IMR-90 (cell line): ENCODE results near the gene ALLC. TPM values are rescaled to one million over a fixed set of nuclear protein-coding genes. Genes with fewer than 3 reads are reported as not detected.

ENCODE experiments used
- ATAC-seq: fragments of 200-7000 bp; cut with Tn5 transposase; 2 replicates; pipeline ENCODE4 v1.9.1; 2020; ENCODE audit warnings: low read depth, mild to moderate bottlenecking, moderate library complexity
- BruUV-seq: library from RNA; stranded (reverse); fragments of 400-500 nt; replicated peaks from 2 replicates; lab custom pipeline; 2021; lab: Mats Ljungman, UMichigan
- CTCF ChIA-PET: fragments of 300-600 bp; formaldehyde crosslinking; extraction: SDS; loops from one replicate; lab custom pipeline; 2021; ENCODE audit warnings: antibody characterized with exemption; lab: Yijun Ruan, JAX
- POLR2A ChIA-PET: fragments of 300-600 bp; sonication (Branson Sonifier 250); formaldehyde crosslinking; loops from one replicate; lab custom pipeline; 2022; ENCODE audit warnings: antibody characterized with exemption; ENCODE audit not compliant: unreplicated experiment; lab: Charles Lee
- DNase-seq: peaks from one replicate; pipeline ENCODE4 v3.0.0; 2013
- H2AFZ ChIP-seq: replicated peaks from 2 replicates; pipeline ENCODE3; 2013; ENCODE audit warnings: low read length, mild to moderate bottlenecking; ENCODE audit not compliant: poor library complexity
- H2AK5ac ChIP-seq: 2 replicates; pipeline ENCODE4 v1.6.1; 2013; ENCODE audit warnings: low read depth, low read length, inconsistent platforms
- H2AK9ac ChIP-seq: replicated peaks from 2 replicates; pipeline ENCODE3; 2013; ENCODE audit warnings: mild to moderate bottlenecking, low read depth, low read length, moderate library complexity; ENCODE audit not compliant: poor library complexity
- H2BK120ac ChIP-seq: 2 replicates; pipeline ENCODE4 v1.6.1; 2013; ENCODE audit warnings: low read depth, low read length, inconsistent platforms
- H2BK15ac ChIP-seq: 3 replicates; pipeline ENCODE4 v1.6.1; 2013; ENCODE audit warnings: low read depth, low read length, inconsistent platforms
- H2BK20ac ChIP-seq: 2 replicates; pipeline ENCODE4 v1.6.1; 2013; ENCODE audit warnings: low read depth, mild to moderate bottlenecking, inconsistent platforms, low read length, moderate library complexity
- H2BK5ac ChIP-seq: 2 replicates; pipeline ENCODE4 v1.6.1; 2013; ENCODE audit warnings: mild to moderate bottlenecking, low read depth, low read length, inconsistent platforms; ENCODE audit not compliant: poor library complexity, severe bottlenecking
- H3K14ac ChIP-seq: replicated peaks from 2 replicates; pipeline ENCODE4 v1.6.1; 2013; ENCODE audit warnings: low read depth, low read length, inconsistent platforms
- H3K18ac ChIP-seq: 2 replicates; pipeline ENCODE4 v1.6.1; 2013; ENCODE audit warnings: low read depth, low read length, control low read depth
- H3K23ac ChIP-seq: 2 replicates; pipeline ENCODE4 v1.6.1; 2013; ENCODE audit warnings: low read depth, low read length, inconsistent platforms
- H3K27ac ChIP-seq: 2 replicates; pipeline ENCODE4 v1.5.1; 2013; ENCODE audit warnings: mild to moderate bottlenecking, control low read depth, low read length; ENCODE audit not compliant: insufficient read depth
- H3K27me3 ChIP-seq: 2 replicates; pipeline ENCODE4 v1.6.1; 2013; ENCODE audit warnings: low read length; ENCODE audit not compliant: control insufficient read depth, insufficient read depth
- H3K36me3 ChIP-seq: 2 replicates; pipeline ENCODE4 v1.6.1; 2013; ENCODE audit warnings: low read length, mixed read lengths; ENCODE audit not compliant: control insufficient read depth, insufficient read depth
- H3K4ac ChIP-seq: 2 replicates; pipeline ENCODE4 v1.6.1; 2013; ENCODE audit warnings: low read depth, low read length, inconsistent platforms
- H3K4me1 ChIP-seq: 2 replicates; pipeline ENCODE4 v1.6.1; 2013; ENCODE audit warnings: low read length, mixed read lengths; ENCODE audit not compliant: control insufficient read depth, insufficient read depth
- H3K4me2 ChIP-seq: 2 replicates; pipeline ENCODE4 v1.6.1; 2013; ENCODE audit warnings: low read depth, mild to moderate bottlenecking, control low read depth, low read length, moderate library complexity
- H3K4me3 ChIP-seq: 2 replicates; pipeline ENCODE4 v1.5.1; 2013; ENCODE audit warnings: low read depth, mild to moderate bottlenecking, control low read depth, low read length, moderate library complexity; ENCODE audit not compliant: insufficient read depth
- H3K56ac ChIP-seq: 2 replicates; pipeline ENCODE4 v1.6.1; 2013; ENCODE audit warnings: low read length, inconsistent platforms; ENCODE audit not compliant: insufficient read depth; ENCODE audit errors: extremely low read depth
- H3K79me1 ChIP-seq, 2 experiments: 2 replicates each; pipeline ENCODE4 v1.6.1; 2013; ENCODE audit warnings: low read length in 2 of 2, inconsistent platforms in 1 of 2, low read depth in 1 of 2
- H3K9ac ChIP-seq: 2 replicates; pipeline ENCODE4 v1.6.1; 2013; ENCODE audit warnings: low read depth, low read length, control low read depth
- H3K9me1 ChIP-seq: 2 replicates; pipeline ENCODE4 v1.6.1; 2013; ENCODE audit warnings: low read length, inconsistent platforms; ENCODE audit not compliant: insufficient read depth
- H3K9me3 ChIP-seq: 2 replicates; pipeline ENCODE4 v1.6.1; 2013; ENCODE audit warnings: low read length; ENCODE audit not compliant: control insufficient read depth, insufficient read depth
- H4K20me1 ChIP-seq: 2 replicates; pipeline ENCODE4 v1.6.1; 2013; ENCODE audit warnings: low read length, inconsistent platforms; ENCODE audit not compliant: insufficient read depth
- H4K5ac ChIP-seq: 2 replicates; pipeline ENCODE4 v1.6.1; 2013; ENCODE audit warnings: mild to moderate bottlenecking, low read depth, low read length, control low read depth
- H4K8ac ChIP-seq, 2 experiments: 2 replicates each; pipeline ENCODE4 v1.6.1; 2013; ENCODE audit warnings: low read depth in 2 of 2, low read length in 2 of 2, control low read depth in 1 of 2, inconsistent platforms in 1 of 2
- H4K91ac ChIP-seq: 2 replicates; pipeline ENCODE4 v1.6.1; 2013; ENCODE audit warnings: low read depth, low read length, inconsistent platforms; ENCODE audit not compliant: insufficient read depth
- BHLHE40 ChIP-seq: fragments of 150-350 bp; IDR thresholded peaks from 2 replicates; pipeline ENCODE4 v1.6.1; 2016; ENCODE audit warnings: mild to moderate bottlenecking, low read depth, low read length
- CEBPB ChIP-seq: IDR thresholded peaks from 2 replicates; pipeline ENCODE4 v1.6.1; 2012; ENCODE audit warnings: low read depth, low read length, improper control_type of control experiment
- CHD1 ChIP-seq: IDR thresholded peaks from 2 replicates; pipeline ENCODE4 v1.6.1; 2012; ENCODE audit warnings: low read depth, low read length, improper control_type of control experiment
- FOS ChIP-seq: fragments of 150-350 bp; IDR thresholded peaks from 2 replicates; pipeline ENCODE4 v1.6.1; 2016; ENCODE audit warnings: low read depth, low read length
- MAFK ChIP-seq: IDR thresholded peaks from 2 replicates; pipeline ENCODE4 v1.6.1; 2012; ENCODE audit warnings: low read depth, low read length, improper control_type of control experiment
- MAZ ChIP-seq: IDR thresholded peaks from 2 replicates; pipeline ENCODE4 v1.6.1; 2012; ENCODE audit warnings: low read depth, mild to moderate bottlenecking, low read length, improper control_type of control experiment, moderate library complexity, borderline replicate concordance
- MXI1 ChIP-seq: IDR thresholded peaks from 2 replicates; pipeline ENCODE4 v1.6.1; 2012; ENCODE audit warnings: low read depth, mild to moderate bottlenecking, low read length, moderate library complexity, borderline replicate concordance
- NFE2L2 ChIP-seq: fragments of 150-350 bp; IDR thresholded peaks from 2 replicates; pipeline ENCODE4 v1.6.1; 2016; ENCODE audit warnings: low read depth, mild to moderate bottlenecking, low read length
- POLR2A ChIP-seq: IDR thresholded peaks from 2 replicates; pipeline ENCODE4 v1.6.1; 2012; ENCODE audit warnings: mild to moderate bottlenecking, low read depth, low read length
- RAD21 ChIP-seq: IDR thresholded peaks from 2 replicates; pipeline ENCODE4 v1.6.1; 2012; ENCODE audit warnings: low read length, improper control_type of control experiment
- RCOR1 ChIP-seq: IDR thresholded peaks from 2 replicates; pipeline ENCODE4 v1.6.1; 2012; ENCODE audit warnings: mild to moderate bottlenecking, low read length, improper control_type of control experiment; ENCODE audit not compliant: insufficient replicate concordance
- RFX5 ChIP-seq: IDR thresholded peaks from 2 replicates; pipeline ENCODE4 v1.8.0; 2012; ENCODE audit warnings: low read depth, mild to moderate bottlenecking, low read length, moderate library complexity
- SMC3 ChIP-seq: fragments of 150-350 bp; IDR thresholded peaks from 2 replicates; pipeline ENCODE4 v1.6.1; 2016; ENCODE audit warnings: low read depth, mild to moderate bottlenecking, antibody characterized with exemption, low read length, moderate library complexity
- dilution Hi-C: fragments of 300-500 bp; cut with HindIII; formaldehyde crosslinking; loops from one replicate; pipeline ENCODE4 v1.14.3; 2018; ENCODE audit warnings: low sequenced_read_pairs; ENCODE audit not compliant: unreplicated experiment
- in situ Hi-C: fragments of 300-500 bp; cut with MboI; formaldehyde crosslinking; loops from 3 replicates; pipeline ENCODE4 v1.14.3; 2019; ENCODE audit warnings: low sequenced_read_pairs, inconsistent platforms, mixed read lengths
- intact Hi-C: fragments of 100-400 bp; cut with micrococcal nuclease; formaldehyde crosslinking; loops from 2 replicates; pipeline ENCODE4 v1.10.0; 2022
- polyA plus RNA-seq, 3 experiments: library from polyadenylated mRNA; depleted of rRNA; stranded (reverse); fragments of >200 nt; gene quantifications; 2 replicates each; pipeline ENCODE4 v1.2.3, GENCODE V29; 2012; ENCODE audit warnings: low replicate concordance in 1 of 3
- total RNA-seq: library from RNA; depleted of rRNA; stranded (reverse); fragments of >200 nt; gene quantifications from 2 replicates; pipeline ENCODE4 v1.2.3, GENCODE V29; 2012
- TF ChIP-seq, protein P1 (sequence below): fragments of 150-350 bp; IDR thresholded peaks from 2 replicates; pipeline ENCODE4 v1.6.1; 2016; ENCODE audit warnings: low read depth, mild to moderate bottlenecking, low read length, moderate library complexity, borderline replicate concordance
- TF ChIP-seq, protein P2 (sequence below): fragments of 150-350 bp; IDR thresholded peaks from 2 replicates; pipeline ENCODE4 v1.6.1; 2017; ENCODE audit warnings: mild to moderate bottlenecking, antibody characterized with exemption, low read length, low read depth
- TF ChIP-seq, protein P3 (sequence below): conservative IDR thresholded peaks from 2 replicates; pipeline ENCODE4 v1.5.1; 2012; ENCODE audit warnings: mild to moderate bottlenecking, low read depth, low read length, improper control_type of control experiment

Gene ALLC
- total and polyA plus RNA-seq, 2 of the 4 experiments (the other 2 are of a cell fraction) = not detected

DNA sequence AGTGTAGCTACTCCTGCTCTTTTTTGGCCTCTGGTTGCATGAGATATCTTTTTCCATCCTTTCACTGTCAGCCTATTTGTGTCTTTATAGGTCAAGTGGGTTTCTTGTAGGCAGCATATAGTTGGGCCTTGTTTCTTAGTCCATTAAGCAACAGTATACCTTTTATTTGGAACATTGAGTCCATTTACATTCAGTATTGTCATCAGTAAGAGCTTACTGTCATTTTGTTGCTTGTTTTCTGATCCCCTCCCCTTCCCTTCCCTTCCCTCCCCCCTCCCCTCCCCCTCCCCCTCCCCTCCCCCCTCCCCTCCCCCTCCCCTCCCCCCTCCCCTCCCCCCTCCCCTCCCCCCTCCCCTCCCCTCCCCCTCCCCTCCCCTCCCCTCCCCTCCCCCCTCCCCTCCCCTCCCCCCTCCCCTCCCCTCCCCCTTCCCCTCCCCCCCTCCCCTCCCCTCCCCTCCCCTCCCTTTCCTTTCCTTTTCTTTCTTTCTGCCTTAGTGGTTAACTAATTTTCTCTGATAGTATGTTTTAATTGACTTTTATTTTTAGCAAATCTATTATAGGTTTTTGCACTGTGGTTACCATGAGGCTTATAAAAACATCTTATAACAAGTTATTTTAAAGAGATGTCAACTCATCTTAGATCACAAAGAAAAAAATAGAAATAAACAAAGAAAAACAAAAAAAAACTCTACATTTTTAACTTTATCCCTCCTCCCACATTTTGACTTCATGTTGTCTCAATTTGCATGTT is 32.2 kb downstream of the ALLC start:
- CTCF ChIA-PET = interaction anchor here (0.6 to 1.3 kb wide), 4 partner anchors 15 to 91 kb away, joined by 3 to 9 read pairs (median 4); no protein-coding TSS in a partner anchor
- in situ Hi-C loops = no loop called here

More for the DNA sequence above, 32.2 kb downstream of the ALLC start:
- Histone ChIP-seq H3K4me1 (no peaks in the 10 kb centered on the region), H3K27ac (no peak overlapping the region), H2AK9ac (no peak overlapping the region), H3K14ac (no peak overlapping the region), H2AFZ (no peak overlapping the region), H3K27me3 (peaks cover 8% of the 10 kb centered on the region), H4K91ac (no peak overlapping the region), H3K9ac (no peak overlapping the region), H4K20me1 (no peaks in the 10 kb centered on the region), H3K9me1 (no peaks in the 10 kb centered on the region), H2BK20ac (no peak overlapping the region), H3K36me3 (no peaks in the 10 kb centered on the region), H3K18ac (no peak overlapping the region), H2AK5ac (no peak overlapping the region), H2BK5ac (no peak overlapping the region), H2BK120ac (no peak overlapping the region), H3K56ac (no peak overlapping the region), H2BK15ac (no peak overlapping the region), H3K9me3 (no peaks in the 10 kb centered on the region), H4K5ac (no peak overlapping the region), H3K4ac (no peak overlapping the region), H4K8ac (no peak overlapping the region), H3K79me1 (no peaks in the 10 kb centered on the region), H3K4me3 (no peak overlapping the region), H3K23ac (no peak overlapping the region), H3K4me2 (no peak overlapping the region)
- dilution Hi-C loops = no loop called here
- ATAC-seq = no peak
- no peak for DNase-seq
- intact Hi-C loops = no loop called here
- POLR2A ChIA-PET = no interaction called here
- no TSS peak for BruUV-seq
- TF ChIP-seq POLR2A (no peak), RAD21 (no peak), MAFK (no peak), NFE2L2 (no peak), RFX5 (no peak), MXI1 (no peak), CHD1 (no peak), FOS (no peak), CEBPB (no peak), SMC3 (no peak), MAZ (no peak), BHLHE40 (no peak), RCOR1 (no peak)
- TF ChIP-seq, protein P1, sequence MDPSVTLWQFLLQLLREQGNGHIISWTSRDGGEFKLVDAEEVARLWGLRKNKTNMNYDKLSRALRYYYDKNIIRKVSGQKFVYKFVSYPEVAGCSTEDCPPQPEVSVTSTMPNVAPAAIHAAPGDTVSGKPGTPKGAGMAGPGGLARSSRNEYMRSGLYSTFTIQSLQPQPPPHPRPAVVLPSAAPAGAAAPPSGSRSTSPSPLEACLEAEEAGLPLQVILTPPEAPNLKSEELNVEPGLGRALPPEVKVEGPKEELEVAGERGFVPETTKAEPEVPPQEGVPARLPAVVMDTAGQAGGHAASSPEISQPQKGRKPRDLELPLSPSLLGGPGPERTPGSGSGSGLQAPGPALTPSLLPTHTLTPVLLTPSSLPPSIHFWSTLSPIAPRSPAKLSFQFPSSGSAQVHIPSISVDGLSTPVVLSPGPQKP = no peak
- TF ChIP-seq, protein P2, sequence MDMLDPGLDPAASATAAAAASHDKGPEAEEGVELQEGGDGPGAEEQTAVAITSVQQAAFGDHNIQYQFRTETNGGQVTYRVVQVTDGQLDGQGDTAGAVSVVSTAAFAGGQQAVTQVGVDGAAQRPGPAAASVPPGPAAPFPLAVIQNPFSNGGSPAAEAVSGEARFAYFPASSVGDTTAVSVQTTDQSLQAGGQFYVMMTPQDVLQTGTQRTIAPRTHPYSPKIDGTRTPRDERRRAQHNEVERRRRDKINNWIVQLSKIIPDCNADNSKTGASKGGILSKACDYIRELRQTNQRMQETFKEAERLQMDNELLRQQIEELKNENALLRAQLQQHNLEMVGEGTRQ = no peak
- TF ChIP-seq, protein P3, sequence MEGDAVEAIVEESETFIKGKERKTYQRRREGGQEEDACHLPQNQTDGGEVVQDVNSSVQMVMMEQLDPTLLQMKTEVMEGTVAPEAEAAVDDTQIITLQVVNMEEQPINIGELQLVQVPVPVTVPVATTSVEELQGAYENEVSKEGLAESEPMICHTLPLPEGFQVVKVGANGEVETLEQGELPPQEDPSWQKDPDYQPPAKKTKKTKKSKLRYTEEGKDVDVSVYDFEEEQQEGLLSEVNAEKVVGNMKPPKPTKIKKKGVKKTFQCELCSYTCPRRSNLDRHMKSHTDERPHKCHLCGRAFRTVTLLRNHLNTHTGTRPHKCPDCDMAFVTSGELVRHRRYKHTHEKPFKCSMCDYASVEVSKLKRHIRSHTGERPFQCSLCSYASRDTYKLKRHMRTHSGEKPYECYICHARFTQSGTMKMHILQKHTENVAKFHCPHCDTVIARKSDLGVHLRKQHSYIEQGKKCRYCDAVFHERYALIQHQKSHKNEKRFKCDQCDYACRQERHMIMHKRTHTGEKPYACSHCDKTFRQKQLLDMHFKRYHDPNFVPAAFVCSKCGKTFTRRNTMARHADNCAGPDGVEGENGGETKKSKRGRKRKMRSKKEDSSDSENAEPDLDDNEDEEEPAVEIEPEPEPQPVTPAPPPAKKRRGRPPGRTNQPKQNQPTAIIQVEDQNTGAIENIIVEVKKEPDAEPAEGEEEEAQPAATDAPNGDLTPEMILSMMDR = no peak
